Activated T-cell treated with anti-CD3 and anti-CD28 coated beads for 4 hours (primary cell): ENCODE results near the gene DLL3.

ENCODE experiments used
- DNase-seq: peaks from one replicate; pipeline ENCODE4 v3.0.0-alpha.2; 2020

The DLL3 gene

DNA sequence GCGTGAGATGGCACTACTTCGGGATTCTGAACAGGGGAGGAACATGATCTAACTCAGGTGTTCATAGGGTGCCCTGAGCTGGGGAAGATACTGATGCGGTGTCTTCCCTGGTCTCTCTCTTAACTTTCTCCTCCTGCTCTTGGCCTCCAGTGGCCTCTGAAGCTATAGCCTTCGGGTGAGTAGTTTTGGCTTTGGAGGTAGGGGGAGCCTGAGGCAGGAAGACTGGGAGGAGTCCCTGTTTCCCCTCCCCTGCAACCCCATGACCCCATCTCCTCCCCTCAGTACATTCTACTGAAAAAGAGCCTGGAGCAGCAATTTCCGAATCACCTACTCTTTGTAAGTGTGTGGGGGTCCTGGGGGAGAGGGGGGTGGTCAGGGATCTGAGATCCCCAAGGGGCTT is 19.7 kb downstream of the DLL3 start:
- DNase-seq = no peak

GRCh38 chr19:39518975-39519374 is 20.2 kb downstream of the DLL3 start:
- no peak for DNase-seq

GRCh38 chr19:39520541-39521484 is 22.1 kb downstream of the DLL3 start:
- no peak for DNase-seq

DNA sequence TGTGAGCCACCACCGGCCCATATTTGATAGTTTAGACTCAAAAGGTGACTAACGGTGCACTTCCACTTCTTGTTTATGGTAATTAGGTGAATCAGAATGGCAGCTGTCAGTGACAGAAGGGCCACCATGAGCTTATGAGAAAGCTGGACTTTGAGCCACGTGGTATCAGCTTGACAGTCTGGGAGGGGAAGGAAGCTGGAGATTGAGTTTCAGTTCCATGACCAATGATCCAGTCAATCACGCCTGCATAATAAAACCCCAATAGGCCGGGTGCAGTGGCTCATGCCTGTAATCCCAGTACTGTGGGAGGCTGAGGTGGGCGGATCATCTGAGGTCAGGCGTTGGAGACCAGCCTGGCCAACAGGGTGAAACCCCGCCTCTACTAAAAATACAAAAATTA is 25.7 kb downstream of the DLL3 start:
- DNase-seq = no peak

DNA sequence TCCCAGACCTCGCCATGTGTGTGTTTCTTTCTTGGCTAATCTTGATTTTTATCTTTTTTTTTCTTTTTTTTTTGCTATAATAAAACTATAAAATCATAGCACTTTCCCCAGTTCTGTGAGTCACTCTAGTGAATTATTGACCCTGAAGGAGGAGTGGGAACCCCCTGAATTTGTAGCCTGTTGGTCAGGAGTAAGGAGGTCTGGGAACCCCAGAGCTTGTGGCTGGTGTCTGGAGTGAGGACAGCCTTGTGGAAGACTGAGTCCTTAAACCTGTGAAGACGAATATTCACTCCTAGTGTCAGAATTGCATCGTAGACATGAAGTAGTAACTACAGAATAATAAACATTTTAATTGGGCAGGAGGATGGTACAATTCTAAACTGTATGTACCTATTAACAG is 26.5 kb downstream of the DLL3 start:
- no peak for DNase-seq

- DNase-seq = no peak
Measured at GRCh38 chr19:39531834-39532232, 33.1 kb downstream of the DLL3 start.

DNA sequence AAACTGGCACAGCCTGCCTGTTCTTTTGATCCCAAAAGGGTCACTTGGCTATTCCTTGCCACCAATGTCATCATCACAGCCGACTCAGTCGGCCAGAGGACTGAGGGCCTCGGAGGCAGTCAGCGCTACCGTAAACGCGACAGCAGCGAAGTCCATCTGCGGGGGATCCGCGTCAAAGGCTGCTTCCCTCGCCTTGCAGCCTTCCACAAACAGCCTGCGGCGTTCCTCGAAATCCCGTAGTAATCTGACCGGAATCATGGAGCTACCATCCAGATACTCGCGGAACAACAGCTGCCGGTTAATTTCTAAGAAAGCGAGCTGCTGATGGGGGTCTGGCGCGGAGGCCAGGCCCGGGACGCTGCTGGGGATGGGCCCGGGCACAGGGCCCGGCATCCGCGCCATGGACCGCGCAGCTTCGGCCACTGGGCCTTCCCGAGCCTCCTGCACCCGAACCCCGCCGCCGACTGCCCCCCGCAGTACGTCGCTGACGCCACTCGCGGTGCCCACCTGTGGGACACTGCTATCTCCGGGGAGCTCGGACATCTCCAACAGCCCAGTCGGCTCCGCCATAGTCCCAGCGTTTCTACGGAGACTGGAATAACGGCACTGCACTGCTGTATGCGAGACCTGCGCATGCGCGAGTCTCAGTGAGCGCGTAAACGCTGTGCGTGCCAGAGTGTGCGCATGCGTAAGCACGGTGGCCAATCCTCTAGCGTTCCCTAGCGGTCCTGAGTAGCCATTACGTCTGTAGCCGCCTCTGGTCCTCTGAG is 33.7 kb downstream of the DLL3 start, which contains the start of gene EID2B:
Gene EID2B (minus strand): TSS at position 620 of the 770 bp plus-strand sequence. CDS start 50 bp downstream, at position 570.
- DNase-seq = peak; percentile 90

GRCh38 chr19:39533003-39533512 is 34.3 kb downstream of the DLL3 start:
- DNase-seq = no peak

GRCh38 chr19:39533791-39534190 is 35.0 kb downstream of the DLL3 start:
- no peak for DNase-seq

GRCh38 chr19:39539165-39539517 is 40.4 kb downstream of the DLL3 start:
- no peak for DNase-seq

- peak; percentile 92 for DNase-seq
Measured at GRCh38 chr19:39539518-39540332, 41.0 kb downstream of the DLL3 start, which contains the start of gene EID2. EID2 (minus strand) TSS chr19:39540161; CDS start chr19:39540079, 82 bp downstream.

DNA sequence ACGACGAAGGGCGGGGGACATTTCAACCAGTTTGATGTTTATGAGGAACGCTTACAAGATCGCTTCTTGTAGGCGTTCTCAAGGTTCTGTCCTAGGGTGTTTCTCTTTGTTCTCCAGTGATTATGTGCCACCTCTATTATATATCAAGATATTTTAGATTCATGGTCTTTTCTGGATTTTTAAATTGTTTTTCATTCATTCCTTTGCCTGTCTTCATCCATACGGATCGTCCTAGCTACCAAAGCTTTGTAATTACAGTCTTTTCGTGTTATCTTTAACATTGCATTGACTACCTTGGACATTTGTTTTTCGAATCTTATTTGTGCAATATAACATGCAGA is 41.6 kb downstream of the DLL3 start:
- no peak for DNase-seq

DNA sequence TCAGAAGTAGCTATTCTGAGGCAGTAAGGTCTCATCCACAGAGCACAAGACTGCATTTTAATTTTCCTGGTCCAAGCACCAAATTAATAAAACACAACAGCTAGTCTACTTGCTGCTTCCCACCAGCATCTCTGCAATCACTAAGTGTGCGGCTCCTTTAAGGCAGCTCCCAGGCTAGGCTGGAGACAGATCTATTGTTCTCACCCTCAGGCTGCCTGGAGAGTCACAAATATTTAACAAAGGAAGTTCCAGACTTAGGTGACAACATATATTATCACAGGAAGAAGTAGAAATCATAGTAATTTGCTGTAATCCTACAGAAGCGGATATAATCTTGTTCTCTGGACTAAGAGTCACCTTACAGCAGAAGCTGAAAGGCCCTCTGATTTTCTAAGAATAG is 43.5 kb downstream of the DLL3 start:
- no peak for DNase-seq

GRCh38 chr19:39543477-39543857 is 44.7 kb downstream of the DLL3 start:
- no peak for DNase-seq

- no peak for DNase-seq
Measured at GRCh38 chr19:39544226-39544903, 45.6 kb downstream of the DLL3 start.

GRCh38 chr19:39544911-39545310 is 46.2 kb downstream of the DLL3 start:
- DNase-seq = no peak

- no peak for DNase-seq
Measured at GRCh38 chr19:39546599-39546998, 47.9 kb downstream of the DLL3 start.

- DNase-seq = no peak
Measured at GRCh38 chr19:39550197-39550596, 51.5 kb downstream of the DLL3 start.

DNA sequence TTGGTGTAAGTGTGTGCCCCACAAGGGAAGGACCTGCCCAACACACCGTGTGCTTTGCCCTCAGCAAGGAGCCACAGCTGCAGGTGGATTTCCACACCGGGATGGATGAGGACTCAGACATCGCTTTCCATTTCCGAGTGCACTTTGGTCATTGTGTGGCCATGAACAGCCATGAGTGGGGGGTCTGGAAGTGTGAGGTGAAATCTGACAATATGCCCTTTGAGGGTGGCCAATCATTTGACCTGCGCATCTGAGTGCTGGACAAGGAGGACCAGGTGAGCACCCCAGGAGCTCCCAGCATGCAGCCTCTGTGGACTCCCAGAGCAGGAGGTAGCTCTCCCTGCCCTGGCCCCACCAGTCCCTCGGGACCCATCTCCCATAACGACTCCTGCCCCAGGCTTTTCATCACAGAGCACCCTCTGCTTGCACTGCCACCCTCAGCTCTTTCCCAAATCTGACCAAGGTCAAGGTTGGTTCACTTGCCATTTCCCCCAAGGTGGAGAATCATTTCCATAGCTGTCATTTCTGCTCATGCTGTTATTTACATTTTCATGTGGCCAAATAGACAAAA is 54.4 kb downstream of the DLL3 start:
- DNase-seq = no peak

DNA sequence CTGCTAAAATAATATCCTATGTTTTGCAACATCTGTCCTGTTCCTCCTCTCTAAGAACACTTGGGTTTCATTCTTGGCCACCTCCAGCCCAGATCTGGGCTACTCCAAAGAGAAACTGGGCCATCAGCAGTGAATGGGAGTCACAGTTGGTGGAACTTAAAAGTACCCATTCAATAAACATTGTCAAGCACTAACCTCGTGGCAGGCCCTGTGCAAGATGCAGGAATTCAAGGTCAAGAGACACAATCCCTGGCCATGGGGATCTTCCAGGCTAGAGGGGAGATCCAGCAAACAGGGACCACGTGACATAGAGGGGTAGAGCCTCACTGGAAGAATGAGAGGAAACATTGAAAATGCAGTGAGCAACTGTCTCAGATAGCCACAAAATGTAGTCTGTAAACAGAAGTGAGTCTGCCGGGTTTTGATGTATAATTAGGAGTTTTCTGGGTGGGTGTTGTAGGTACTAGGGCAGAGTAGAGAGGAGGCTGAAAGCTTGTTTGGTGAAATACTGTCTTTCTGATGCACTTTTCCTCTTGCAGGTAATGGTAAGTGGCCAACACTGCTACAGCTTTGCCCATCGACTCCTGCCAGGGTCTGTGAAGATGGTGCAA is 56.1 kb downstream of the DLL3 start:
- DNase-seq = no peak

- DNase-seq = no peak
Measured at GRCh38 chr19:39555883-39556282, 57.1 kb downstream of the DLL3 start.
